Measurements from ENCODE around the gene LHFPL3. TPM values are rescaled to one million over a fixed set of nuclear protein-coding genes. Genes with fewer than 3 reads are reported as not detected.

LHFPL3 gene
- total and polyA plus RNA-seq, 9 of the 15 experiments (the other 6 are each of a cell fraction or from before 2014, with no cell fraction given) = 0.21 to 0.52 TPM; not detected in 7

- intact Hi-C loops (cut with micrococcal nuclease) (no loop called here), in situ Hi-C loops (cut with MboI) (no loop called here)
- no TSS peak for BruUV-seq (replicated peaks)
- Histone ChIP-seq H3K4me1 (replicated peaks in 1 of 2; ENCODE audit: control insufficient read depth in 2 of 2, insufficient read depth in 2 of 2, low read length in 2 of 2) (no peaks in the 10 kb centered on the region), H3K36me3 (ENCODE audit: control insufficient read depth, insufficient read depth, low read length) (no peaks in the 10 kb centered on the region), H4K20me1 (replicated peaks; ENCODE audit: control insufficient read depth, insufficient read depth, low read length) (no peaks in the 10 kb centered on the region), H3K4me2 (ENCODE audit: insufficient read depth, low read length) (no peak overlapping the region), H3K4me3 (no peak overlapping the region), H2AFZ (ENCODE audit: low read depth, low read length) (no peak overlapping the region), H3K9me3 (replicated peaks; ENCODE audit: control insufficient read depth, insufficient read depth, low read depth, low read length) (no peaks in the 10 kb centered on the region), H3K27ac (ENCODE audit: extremely low read depth, low read depth, low read length) (no peak overlapping the region), H3K27me3 (ENCODE audit: control insufficient read depth in 2 of 2, insufficient read depth in 2 of 2, low read length in 2 of 2) (peaks cover 0 to 7% of the 10 kb centered on the region in 2 experiments; a peak in 1 of 5 replicates), H3K79me2 (ENCODE audit: control insufficient read depth, insufficient read depth, low read length) (no peaks in the 10 kb centered on the region), H3K9me1 (ENCODE audit: control insufficient read depth, insufficient read depth, low read length) (no peaks in the 10 kb centered on the region), H3K9ac (ENCODE audit: insufficient read depth in 1 of 2, low read depth in 2 of 2, low read length in 2 of 2) (no peak overlapping the region)
- WGBS (ENCODE audit: insufficient coverage, low coverage, missing lambda C conversion rate) = 0% methylated on average over 6 of the region's 6 CpGs
- no peak for ATAC-seq
- ChIA-PET POLR2A (no interaction called here), CTCF (ENCODE audit: low intra/inter-chr PET ratio) (no interaction called here)
- FAIRE-seq = no peak
- DNase-seq (ENCODE audit: extremely low read depth in 1 of 4, low spot score in 3 of 4) = no peak
- no peak for TF ChIP-seq SIN3A (IDR thresholded peaks at IDR 0.05; ENCODE audit: borderline replicate concordance in 2 of 2, control insufficient read depth in 1 of 2, low read depth in 2 of 2, low read length in 2 of 2)
- TF ChIP-seq POLR2A (conservative IDR thresholded peaks at IDR 0.05) = no peak
- TF ChIP-seq ARID3B (CRISPR knock-in tag; IDR thresholded peaks at IDR 0.05; ENCODE audit: borderline replicate concordance) = no peak
- TF ChIP-seq USF2 (CRISPR knock-in tag; IDR thresholded peaks at IDR 0.05) = no peak
- TF ChIP-seq C11orf30 (IDR thresholded peaks at IDR 0.05; ENCODE audit: low read depth) = no peak
- no peak for TF ChIP-seq THRA (IDR thresholded peaks at IDR 0.05)
- no peak for TF ChIP-seq ZFX (CRISPR knock-in tag; IDR thresholded peaks at IDR 0.05)
- TF ChIP-seq KDM4B (IDR thresholded peaks at IDR 0.05; ENCODE audit: borderline replicate concordance in 2 of 2, low read depth in 1 of 2) = no peak
- no peak for TF ChIP-seq HEY1 (CRISPR knock-in tag; IDR thresholded peaks at IDR 0.05; ENCODE audit: borderline replicate concordance)
- TF ChIP-seq GABPA (tag; conservative IDR thresholded peaks at IDR 0.05; ENCODE audit: low read depth) = no peak
- no peak for TF ChIP-seq SRSF9 (IDR thresholded peaks at IDR 0.05; ENCODE audit: borderline replicate concordance, low read depth, low read length)
- TF ChIP-seq WHSC1 (IDR thresholded peaks at IDR 0.05; ENCODE audit: low read length) = no peak
- no peak for TF ChIP-seq MAFK (IDR thresholded peaks at IDR 0.05; ENCODE audit: low read length)
- no peak for TF ChIP-seq CHD4 (IDR thresholded peaks at IDR 0.05; ENCODE audit: insufficient read depth, insufficient replicate concordance, low read depth, low read length, poor library complexity, severe bottlenecking)
- no peak for TF ChIP-seq HDAC1 (IDR thresholded peaks at IDR 0.05)
- TF ChIP-seq ATF3 (IDR thresholded peaks at IDR 0.05) = no peak
- TF ChIP-seq ATF3 (CRISPR knock-in tag; conservative IDR thresholded peaks at IDR 0.05) = no peak
- TF ChIP-seq FOXJ2 (tag; IDR thresholded peaks at IDR 0.05) = no peak
- no peak for TF ChIP-seq SMARCE1 (IDR thresholded peaks at IDR 0.05)
- no peak for TF ChIP-seq ELF4 (CRISPR knock-in tag; IDR thresholded peaks at IDR 0.05)
These were observed 88.5 kb downstream of the LHFPL3 start for GRCh38 chr7:104416866-104417393.

Measured in K562 (cell line).